Measurements from ENCODE around the gene MMP15. TPM values are rescaled to one million over a fixed set of nuclear protein-coding genes. Genes with fewer than 3 reads are reported as not detected.

Gene MMP15
- total and polyA plus RNA-seq, 2 of the 13 experiments (the other 11 are each of a cell fraction or from before 2014, with no cell fraction given): 35.2 to 44.9 TPM

GRCh38 chr16:57992084-57992483 is 33.5 kb upstream of the MMP15 start:
- WGBS (ENCODE audit: low lambda C conversion rate): 77% methylated on average over 6 of the region's 6 CpGs
- H3K4me2 ChIP-seq (ENCODE audit: low read depth, low read length): no peak overlapping the region
- FAIRE-seq (no peak), DNase-seq (ENCODE audit: low spot score) (no peak), ATAC-seq (peak; percentile 7; the same call in 2 of the 3 replicates)
- in situ Hi-C loops (cut with HindIII; ENCODE audit: extremely low pct_ligation_motif_present, low pct_unique_long_range_greater_than_20kb) (no loop called here), intact Hi-C loops (cut with micrococcal nuclease; ENCODE audit: unreplicated experiment) (no loop called here)
- no peak overlapping the region for H3K27ac ChIP-seq (ENCODE audit: extremely low read length, insufficient read depth, low read length)
- H3K9ac ChIP-seq (ENCODE audit: insufficient read depth, low read depth, low read length): no peak overlapping the region
- H3K79me2 ChIP-seq (ENCODE audit: insufficient read depth, low read length): no peaks in the 10 kb centered on the region
- H3K27me3 ChIP-seq (ENCODE audit: control insufficient read depth in 1 of 2, insufficient read depth in 2 of 2, low read length in 2 of 2): peaks cover 2 to 14% of the 10 kb centered on the region in 2 experiments; a peak in 2 of 5 replicates
- POLR2A ChIA-PET: interaction anchor here (0.9 to 1.3 kb wide), 2 partner anchors 10 to 76 kb away, joined by 3 read pairs; partner anchors contain the start of gene USB1
- H3K9me3 ChIP-seq (ENCODE audit: low read length): no peaks in the 10 kb centered on the region
- no peak overlapping the region for H3K4me3 ChIP-seq (replicated peaks in 1 of 3; ENCODE audit: insufficient read depth in 1 of 3, low read depth in 2 of 3, low read length in 3 of 3)
- CTCF ChIA-PET (ENCODE audit: low intra/inter-chr PET ratio, low total read pairs): no interaction called here
- H3K4me1 ChIP-seq (ENCODE audit: insufficient read depth, low read length): no peaks in the 10 kb centered on the region
- no TSS peak for BruUV-seq (replicated peaks)
- no peak overlapping the region for H2AFZ ChIP-seq (ENCODE audit: low read length)
- TF ChIP-seq RBM39 (IDR thresholded peaks at IDR 0.05; ENCODE audit: low read depth, low read length, poor library complexity, severe bottlenecking): no peak
- no peak for TF ChIP-seq TBL1XR1 (IDR thresholded peaks at IDR 0.05; ENCODE audit: borderline replicate concordance, low read length, partially characterized antibody)
- TF ChIP-seq GMEB2 (CRISPR knock-in tag; IDR thresholded peaks at IDR 0.05; ENCODE audit: low read depth): no peak
- TF ChIP-seq KDM2A (CRISPR knock-in tag; IDR thresholded peaks at IDR 0.05; ENCODE audit: borderline replicate concordance, low read depth): no peak
- TF ChIP-seq DZIP1 (CRISPR knock-in tag; IDR thresholded peaks at IDR 0.05): no peak
- no peak for TF ChIP-seq KLF16 (CRISPR knock-in tag; IDR thresholded peaks at IDR 0.05)
- no peak for TF ChIP-seq ZNF674 (CRISPR knock-in tag; IDR thresholded peaks at IDR 0.05; ENCODE audit: low read depth)
- no peak for TF ChIP-seq KDM1A (CRISPR knock-in tag; IDR thresholded peaks at IDR 0.05)
- TF ChIP-seq ZC3H4 (CRISPR knock-in tag; IDR thresholded peaks at IDR 0.05; ENCODE audit: borderline replicate concordance): no peak
- no peak for TF ChIP-seq ZNF318 (CRISPR knock-in tag; IDR thresholded peaks at IDR 0.05)
- H3K36me3 ChIP-seq (replicated peaks in 1 of 2; ENCODE audit: control insufficient read depth in 1 of 2, insufficient read depth in 2 of 2, low read length in 2 of 2): peaks cover 7 to 14% of the 10 kb centered on the region in 2 experiments; a peak in 4 of 5 replicates
- no peaks in the 10 kb centered on the region for H4K20me1 ChIP-seq (ENCODE audit: insufficient read depth, low read length)

Data from HepG2 (cell line).